Fibroblast of lung (primary cell): ENCODE results near the gene STK16. TPM values are rescaled to one million over a fixed set of nuclear protein-coding genes. Genes with fewer than 3 reads are reported as not detected.
A peak's percentile ranks its signal among the peaks of the same experiment; 100 is the strongest.

ENCODE experiments used
- DNase-seq, 2 donors: peaks; one replicate each; pipeline versions ENCODE4 v3.0.0 to v3.0.0-alpha.2; 2010; ENCODE audit warnings: low read depth in 2 of 2
- H2AFZ ChIP-seq: 2 replicates; pipeline ENCODE4 v1.5.1; 2012; ENCODE audit warnings: low read length, control low read depth, inconsistent platforms
- H3K27ac ChIP-seq: 2 replicates; pipeline ENCODE4 v1.5.1; 2011; ENCODE audit warnings: low read length, control low read depth; ENCODE audit not compliant: insufficient read depth
- H3K27me3 ChIP-seq: 2 replicates; pipeline ENCODE4 v1.5.1; 2011; ENCODE audit warnings: mild to moderate bottlenecking, low read length; ENCODE audit not compliant: control insufficient read depth, insufficient read depth
- H3K36me3 ChIP-seq: 2 replicates; pipeline ENCODE4 v1.5.1; 2011; ENCODE audit warnings: low read length; ENCODE audit not compliant: control insufficient read depth, insufficient read depth
- H3K4me1 ChIP-seq: 2 replicates; pipeline ENCODE4 v1.5.1; 2011; ENCODE audit warnings: low read length; ENCODE audit not compliant: control insufficient read depth, insufficient read depth; ENCODE audit errors: extremely low read depth
- H3K4me2 ChIP-seq: 2 replicates; pipeline ENCODE4 v1.5.1; 2011; ENCODE audit warnings: low read length, control low read depth; ENCODE audit not compliant: insufficient read depth; ENCODE audit errors: extremely low read depth
- H3K4me3 ChIP-seq, 4 experiments: fragments of 200-600 bp in 1 of 4; sonication (generic) in 1 of 4; replicated peaks in 1 of 4; 2 replicates each; pipeline ENCODE4 v1.5.1; 2011 to 2016; ENCODE audit warnings: low read length in 4 of 4, low read depth in 3 of 4, mild to moderate bottlenecking in 3 of 4, control low read depth in 2 of 4, inconsistent platforms in 1 of 4, mixed read lengths in 1 of 4; ENCODE audit not compliant: insufficient read depth in 1 of 4; ENCODE audit errors: control extremely low read depth in 1 of 4
- H3K79me2 ChIP-seq: 2 replicates; pipeline ENCODE4 v1.5.1; 2012; ENCODE audit warnings: mild to moderate bottlenecking, low read length, inconsistent platforms; ENCODE audit not compliant: control insufficient read depth, insufficient read depth
- H3K9ac ChIP-seq: 2 replicates; pipeline ENCODE4 v1.5.1; 2011; ENCODE audit warnings: mild to moderate bottlenecking, low read length, control low read depth; ENCODE audit not compliant: insufficient read depth
- H3K9me3 ChIP-seq: 2 replicates; pipeline ENCODE4 v1.5.1; 2012; ENCODE audit warnings: low read depth, low read length; ENCODE audit not compliant: control insufficient read depth, insufficient read depth
- H4K20me1 ChIP-seq: 2 replicates; pipeline ENCODE4 v1.5.1; 2011; ENCODE audit warnings: low read length; ENCODE audit not compliant: control insufficient read depth, insufficient read depth; ENCODE audit errors: extremely low read depth
- EZH2 ChIP-seq: IDR thresholded peaks from 2 replicates; pipeline ENCODE4 v1.5.1; 2012; ENCODE audit warnings: low read length, control low read depth, mild to moderate bottlenecking; ENCODE audit errors: missing control alignments
- polyA plus RNA-seq, 2 donors: library from polyadenylated mRNA; depleted of rRNA in 1 of 2; stranded (reverse) in 1 of 2; unstranded in 1 of 2; fragments of >200 nt; gene quantifications; 2 replicates each; pipeline ENCODE4 v1.2.1, GENCODE V29; 2011 to 2012; ENCODE audit warnings: missing spikeins in 1 of 2
- total RNA-seq: library from RNA; depleted of rRNA; stranded (reverse); fragments of >200 nt; gene quantifications from 2 replicates; pipeline ENCODE4 v1.2.1, GENCODE V29; 2014
- TF ChIP-seq, protein P1 (sequence below), 2 donors: IDR thresholded peaks in 1 of 2; conservative IDR thresholded peaks in 1 of 2; 1 replicate in 1 of 2; 2 replicates in 1 of 2; pipeline ENCODE4 v1.5.1; 2011 to 2012; ENCODE audit warnings: low read length in 2 of 2, control low read depth in 1 of 2, inconsistent platforms in 1 of 2, low read depth in 1 of 2, mild to moderate bottlenecking in 1 of 2

Gene STK16
- total and polyA plus RNA-seq, 2 donors (not counting 1 experiment from before 2014, with no cell fraction given): 30.7 to 35.7 TPM

DNA sequence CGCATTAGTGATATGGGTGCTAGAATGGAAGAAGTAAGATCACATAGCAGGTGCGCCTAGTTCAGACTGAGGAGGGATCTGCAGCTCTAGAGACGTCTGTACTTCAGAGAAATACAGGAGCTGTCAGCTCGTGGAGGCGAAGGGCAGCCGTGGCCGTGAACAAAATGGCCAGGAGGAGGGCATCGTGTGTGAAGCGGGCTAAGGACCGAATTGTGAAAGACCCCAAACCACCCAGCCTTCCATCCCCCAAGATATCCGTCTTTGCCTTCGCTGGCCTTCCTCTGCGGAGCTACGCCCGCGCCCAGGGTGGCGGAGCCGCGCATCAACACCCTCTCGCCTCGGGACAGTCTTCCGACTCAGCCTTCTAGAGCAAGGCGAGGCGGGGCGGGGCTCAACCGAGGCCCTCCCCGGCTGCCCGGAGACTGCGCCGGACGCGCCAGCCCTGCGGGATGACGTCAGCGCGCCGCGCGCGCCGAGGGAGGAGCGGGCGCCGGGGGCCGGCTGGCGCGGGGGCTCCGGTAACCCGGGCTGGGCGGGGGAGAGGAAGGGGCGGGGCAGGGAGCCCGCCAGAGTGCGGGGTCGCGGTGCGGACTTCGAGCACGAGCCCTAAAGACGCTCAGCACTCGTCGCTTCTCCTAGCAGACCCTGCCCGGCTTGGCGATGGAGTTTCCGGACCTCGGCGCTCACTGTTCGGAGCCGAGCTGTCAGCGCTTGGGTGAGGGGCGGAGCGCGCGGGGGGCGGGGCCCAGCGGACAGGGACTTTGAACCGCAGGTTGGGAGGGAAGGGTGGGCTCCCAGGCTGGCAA is 38.7 kb upstream of the STK16 start, which contains the start of gene ZFAND2B:
TSS of gene ZFAND2B (plus strand) at position 455 of the 806 bp plus-strand sequence. CDS start at position 661, 206 bp downstream.
- Histone ChIP-seq H3K79me2 (peaks cover 2% of the 10 kb centered on the region), H3K4me3 (peak within 1 kb of the TSS; percentile 58 to 85 (median 75)), H3K9ac (peak within 1 kb of the TSS; percentile 71), H4K20me1 (no peaks in the 10 kb centered on the region), H3K9me3 (no peaks in the 10 kb centered on the region), H3K4me1 (peaks cover 16% of the 10 kb centered on the region), H3K27me3 (peaks cover 2% of the 10 kb centered on the region), H3K27ac (peak within 1 kb of the TSS; percentile 80), H3K4me2 (peak within 1 kb of the TSS; percentile 99), H2AFZ (peak within 1 kb of the TSS; percentile 91), H3K36me3 (peaks cover 15% of the 10 kb centered on the region)
- TF ChIP-seq, protein P1, sequence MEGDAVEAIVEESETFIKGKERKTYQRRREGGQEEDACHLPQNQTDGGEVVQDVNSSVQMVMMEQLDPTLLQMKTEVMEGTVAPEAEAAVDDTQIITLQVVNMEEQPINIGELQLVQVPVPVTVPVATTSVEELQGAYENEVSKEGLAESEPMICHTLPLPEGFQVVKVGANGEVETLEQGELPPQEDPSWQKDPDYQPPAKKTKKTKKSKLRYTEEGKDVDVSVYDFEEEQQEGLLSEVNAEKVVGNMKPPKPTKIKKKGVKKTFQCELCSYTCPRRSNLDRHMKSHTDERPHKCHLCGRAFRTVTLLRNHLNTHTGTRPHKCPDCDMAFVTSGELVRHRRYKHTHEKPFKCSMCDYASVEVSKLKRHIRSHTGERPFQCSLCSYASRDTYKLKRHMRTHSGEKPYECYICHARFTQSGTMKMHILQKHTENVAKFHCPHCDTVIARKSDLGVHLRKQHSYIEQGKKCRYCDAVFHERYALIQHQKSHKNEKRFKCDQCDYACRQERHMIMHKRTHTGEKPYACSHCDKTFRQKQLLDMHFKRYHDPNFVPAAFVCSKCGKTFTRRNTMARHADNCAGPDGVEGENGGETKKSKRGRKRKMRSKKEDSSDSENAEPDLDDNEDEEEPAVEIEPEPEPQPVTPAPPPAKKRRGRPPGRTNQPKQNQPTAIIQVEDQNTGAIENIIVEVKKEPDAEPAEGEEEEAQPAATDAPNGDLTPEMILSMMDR (conservative IDR thresholded peaks at IDR 0.05 in 1 of 2, IDR thresholded peaks at IDR 0.05 in 1 of 2; ENCODE audit: low read depth in 1 of 2, low read length in 2 of 2): no peak
- TF ChIP-seq EZH2: no peak
- peak; percentile 86 to 90 for DNase-seq

DNA sequence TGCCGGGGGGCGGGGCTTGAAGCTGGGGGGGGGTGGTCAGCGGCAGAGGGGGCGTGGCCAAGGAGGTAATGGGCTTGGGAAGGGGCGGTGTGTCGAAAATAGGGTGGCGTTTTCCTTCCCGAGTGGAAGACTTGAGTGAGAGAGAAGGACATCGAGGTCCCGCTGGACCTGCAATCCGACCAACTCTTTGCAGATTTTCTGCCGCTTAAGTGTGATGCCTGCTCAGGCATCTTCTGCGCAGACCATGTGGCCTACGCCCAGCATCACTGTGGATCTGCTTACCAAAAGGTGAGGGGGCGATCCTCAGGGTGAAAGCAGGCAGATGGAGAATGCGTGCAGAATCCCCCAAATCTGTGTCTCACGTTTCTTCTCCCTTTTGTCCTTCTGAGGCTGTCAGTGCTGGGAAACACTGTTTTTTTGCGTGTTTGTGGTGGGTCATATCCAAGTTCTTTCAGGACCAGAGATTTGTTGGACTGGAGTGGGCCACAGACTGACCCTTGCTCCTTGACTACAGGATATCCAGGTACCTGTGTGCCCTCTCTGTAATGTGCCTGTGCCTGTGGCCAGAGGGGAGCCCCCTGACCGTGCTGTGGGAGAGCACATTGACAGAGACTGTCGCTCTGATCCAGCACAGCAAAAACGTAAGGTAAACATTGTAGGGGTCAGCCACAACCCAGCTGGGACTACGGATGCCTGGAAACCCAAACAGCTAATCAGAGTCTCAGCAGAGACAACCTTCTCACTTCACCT is 38.0 kb upstream of the STK16 start:
- H3K4me2 ChIP-seq: peak overlapping the region; percentile 94
- H4K20me1 ChIP-seq: no peaks in the 10 kb centered on the region
- peaks cover 2% of the 10 kb centered on the region for H3K79me2 ChIP-seq
- no peak for TF ChIP-seq EZH2
- TF ChIP-seq, protein P1 (conservative IDR thresholded peaks at IDR 0.05 in 1 of 2, IDR thresholded peaks at IDR 0.05 in 1 of 2; ENCODE audit: low read depth in 1 of 2, low read length in 2 of 2): no peak
- H3K4me3 ChIP-seq: peak overlapping the region; percentile 58 to 79 (median 72)
- peaks cover 16% of the 10 kb centered on the region for H3K4me1 ChIP-seq
- DNase-seq: no peak
- H3K9me3 ChIP-seq: no peaks in the 10 kb centered on the region
- peaks cover 2% of the 10 kb centered on the region for H3K27me3 ChIP-seq
- H3K27ac ChIP-seq: peak overlapping the region; percentile 80
- H3K9ac ChIP-seq: peak overlapping the region; percentile 32
- H3K36me3 ChIP-seq: peaks cover 15% of the 10 kb centered on the region
- peak overlapping the region; percentile 3 for H2AFZ ChIP-seq
